Endodermal cell (in vitro differentiated cells): Measurements from ENCODE around the gene RNU4-1. TPM values are rescaled to one million over a fixed set of nuclear protein-coding genes. Genes with fewer than 3 reads are reported as not detected.
"Not testable (repeated sequence)": the region's sequence is repeated elsewhere in the genome, so short reads cannot be mapped to it uniquely, and the experiment has no call there.

Experiments
- DNase-seq: peaks from one replicate; pipeline ENCODE4 v3.0.0-alpha.2; 2017
- H3K27ac ChIP-seq: 2 replicates; pipeline ENCODE4 v1.5.1; 2013; ENCODE audit warnings: mild to moderate bottlenecking, low read depth, low read length, moderate library complexity
- H3K27me3 ChIP-seq: 2 replicates; pipeline ENCODE4 v1.6.1; 2013; ENCODE audit warnings: mild to moderate bottlenecking, low read length, moderate library complexity; ENCODE audit not compliant: insufficient read depth, control insufficient read depth, poor library complexity, severe bottlenecking
- H3K36me3 ChIP-seq: 2 replicates; pipeline ENCODE4 v1.7.0; 2013; ENCODE audit warnings: mild to moderate bottlenecking, low read length, moderate library complexity; ENCODE audit not compliant: control insufficient read depth, insufficient read depth
- H3K4me1 ChIP-seq: one replicate; pipeline ENCODE4 v1.7.0; 2013; ENCODE audit warnings: low read length; ENCODE audit not compliant: control insufficient read depth, insufficient read depth
- H3K4me3 ChIP-seq: 2 replicates; pipeline ENCODE4 v1.5.1; 2013; ENCODE audit warnings: mild to moderate bottlenecking, low read length, moderate library complexity
- H3K9ac ChIP-seq: 2 replicates; pipeline ENCODE4 v1.6.1; 2013; ENCODE audit warnings: mild to moderate bottlenecking, low read length, moderate library complexity; ENCODE audit not compliant: poor library complexity, severe bottlenecking; ENCODE audit errors: extremely low read depth
- H3K9me3 ChIP-seq: 2 replicates; pipeline ENCODE4 v1.6.1; 2013; ENCODE audit warnings: mild to moderate bottlenecking, low read length, moderate library complexity; ENCODE audit not compliant: control insufficient read depth
- H3K27ac Mint-ChIP-seq: 2 replicates; pipeline ENCODE4 v1.8.0; 2020; ENCODE audit warnings: mixed read lengths
- H3K27me3 Mint-ChIP-seq: 2 replicates; pipeline ENCODE4 v1.8.0; 2021; ENCODE audit warnings: mild to moderate bottlenecking, mixed read lengths; ENCODE audit not compliant: insufficient read depth
- H3K36me3 Mint-ChIP-seq: 2 replicates; pipeline ENCODE4 v1.8.0; 2020; ENCODE audit warnings: low read depth, mixed read lengths
- H3K4me1 Mint-ChIP-seq: 2 replicates; pipeline ENCODE4 v1.8.0; 2020; ENCODE audit warnings: mixed read lengths
- H3K4me3 Mint-ChIP-seq: 2 replicates; pipeline ENCODE4 v1.8.0; 2020; ENCODE audit warnings: mild to moderate bottlenecking, moderate library complexity, mixed read lengths
- H3K9me3 Mint-ChIP-seq: 2 replicates; pipeline ENCODE4 v1.8.0; 2020; ENCODE audit warnings: mild to moderate bottlenecking, mixed read lengths
- CTCF ChIP-seq: fragments of 200-600 bp; sonication (generic); conservative IDR thresholded peaks from 2 replicates; pipeline ENCODE4 v1.5.0; 2021; ENCODE audit warnings: antibody characterized with exemption, mild to moderate bottlenecking
- WGBS, 2 experiments: methylation state at CpG; one replicate each; pipeline versions ENCODE4 v1.1.5 to v1.1.7; 2013; ENCODE audit warnings: missing lambda C conversion rate in 2 of 2, mixed read lengths in 1 of 2; ENCODE audit not compliant: insufficient coverage in 1 of 2, insufficient read length in 1 of 2; 5-methylcytosine and 5-hydroxymethylcytosine counted together
- total RNA-seq, 2 donors: library from RNA; stranded (reverse); fragmentation: NEBNext Ultra II Directional in 1 of 2; extraction: Animal tissue kit (Norgen Biotek cat#: 25700) in 1 of 2; gene quantifications; 2 replicates in 1 of 2; 3 replicates in 1 of 2; pipeline ENCODE4 v1.2.1, GENCODE V29; 2021

The RNU4-1 gene
- total RNA-seq, 2 donors from 2014 or later = 4,032 to 4,837 TPM

GRCh38 chr12:120252071-120252906, 40.7 kb downstream of the RNU4-1 start:
- H3K4me3 Mint-ChIP-seq = no peak overlapping the region
- H3K27me3 Mint-ChIP-seq = no peaks in the 10 kb centered on the region
- H3K9me3 ChIP-seq = no peaks in the 10 kb centered on the region
- no peak overlapping the region for H3K4me3 ChIP-seq
- H3K4me1 Mint-ChIP-seq = peaks cover 52% of the 10 kb centered on the region
- DNase-seq = no peak
- no peak overlapping the region for H3K27ac ChIP-seq
- peaks cover 6% of the 10 kb centered on the region for H3K4me1 ChIP-seq
- H3K27me3 ChIP-seq = no peaks in the 10 kb centered on the region
- peak overlapping the region; percentile 50 for H3K27ac Mint-ChIP-seq
- H3K9me3 Mint-ChIP-seq = no peaks in the 10 kb centered on the region
- no peak overlapping the region for H3K9ac ChIP-seq
- H3K36me3 ChIP-seq = peaks cover 18% of the 10 kb centered on the region
- no peak for TF ChIP-seq CTCF
- peaks cover 19% of the 10 kb centered on the region for H3K36me3 Mint-ChIP-seq
- WGBS, 2 experiments = 92 to 94% methylated on average over 10 to 11 of the region's 12 CpGs

GRCh38 chr12:120251364-120252070, 41.5 kb downstream of the RNU4-1 start:
- Mint-ChIP-seq H3K36me3 (peaks cover 19% of the 10 kb centered on the region), H3K27ac (peak overlapping the region; percentile 4), H3K4me1 (peaks cover 46% of the 10 kb centered on the region)
- H3K27me3 ChIP-seq, H3K4me3 ChIP-seq, H3K27me3 Mint-ChIP-seq, H3K9me3 Mint-ChIP-seq, DNase-seq, H3K4me1 ChIP-seq, H3K9me3 ChIP-seq, H3K4me3 Mint-ChIP-seq, H3K9ac ChIP-seq, H3K27ac ChIP-seq: not testable (repeated sequence)
- H3K36me3 ChIP-seq = peaks cover 22% of the 10 kb centered on the region
- 93% methylated on average over 7 to 12 of the region's 12 CpGs for WGBS, 2 experiments

- Mint-ChIP-seq H3K9me3 (no peaks in the 10 kb centered on the region), H3K4me3 (no peak overlapping the region), H3K27ac (peak overlapping the region; percentile 19), H3K36me3 (peaks cover 16% of the 10 kb centered on the region), H3K4me1 (peaks cover 42% of the 10 kb centered on the region), H3K27me3 (no peaks in the 10 kb centered on the region)
- Histone ChIP-seq H3K4me3 (no peak overlapping the region), H3K9me3 (no peaks in the 10 kb centered on the region), H3K4me1 (peaks cover 6% of the 10 kb centered on the region), H3K27ac (no peak overlapping the region), H3K27me3 (no peaks in the 10 kb centered on the region), H3K9ac (no peak overlapping the region), H3K36me3 (peaks cover 15% of the 10 kb centered on the region)
- 90 to 93% methylated on average over 2 to 8 of the region's 8 CpGs for WGBS, 2 experiments
- no peak for TF ChIP-seq CTCF
- peak; percentile 47 for DNase-seq
These were observed 42.9 kb downstream of the RNU4-1 start for GRCh38 chr12:120249875-120250795.
